T-helper 2 cell treated with Interferon-gamma antibody and Interleukin-4, amounts not matched to agents 100 ng/mL and 5 ng/mL, for 36 hours (primary cell): Measurements from ENCODE around the gene MYO5A. TPM values are rescaled to one million over a fixed set of nuclear protein-coding genes. Genes with fewer than 3 reads are reported as not detected.

Experiments used
- intact Hi-C: fragments of 100-400 bp; cut with micrococcal nuclease; formaldehyde crosslinking; loops from one replicate; pipeline ENCODE4 v1.15.1; 2023
- total RNA-seq: library from RNA; stranded (reverse); gene quantifications from 2 replicates; pipeline ENCODE4 v1.2.3, GENCODE V29; 2022

The MYO5A gene
- total RNA-seq, 1 donor from 2014 or later, result 30.8 TPM

GRCh38 chr15:52263563-52264282 lies 265.0 kb downstream of the MYO5A start:
- intact Hi-C loops, result loop anchor here (2.0 kb wide), 1 partner anchor 305 kb away; the partner anchor contains the start of gene ARPP19

- intact Hi-C loops, result loop anchor here (1.0 to 2.0 kb wide), 2 partner anchors 69 to 306 kb away; partner anchors contain the start of gene ARPP19
Observed at GRCh38 chr15:52262364-52262763, 266.3 kb downstream of the MYO5A start.

GRCh38 chr15:52261498-52262242 lies 267.0 kb downstream of the MYO5A start:
- intact Hi-C loops, result loop anchor here (1.0 to 2.0 kb wide), 2 partner anchors 70 to 307 kb away; partner anchors contain the start of gene ARPP19

- intact Hi-C loops, result no loop called here
Observed at GRCh38 chr15:52261026-52261425, 267.7 kb downstream of the MYO5A start.

- intact Hi-C loops, result loop anchor here (5.0 kb wide), 2 partner anchors 33 to 223 kb away; no protein-coding TSS in a partner anchor
Observed at GRCh38 chr15:52259503-52259902, 269.2 kb downstream of the MYO5A start.

- intact Hi-C loops, result loop anchor here (5.0 kb wide), 2 partner anchors 34 to 224 kb away; no protein-coding TSS in a partner anchor
Observed at GRCh38 chr15:52258461-52258860, 270.2 kb downstream of the MYO5A start.

GRCh38 chr15:52257734-52258062 lies 271.0 kb downstream of the MYO5A start:
- intact Hi-C loops, result loop anchor here (2.0 to 5.0 kb wide), 4 partner anchors 35 to 421 kb away; partner anchors contain the start of genes ATOSA and MYO5A

Other genes with a start within 250 kb of the MYO5A start
- gene MYO5C, start 233.1 kb downstream of the MYO5A start, total RNA-seq, result 1.2 and 1.6 TPM in 2 replicates
- gene ARPP19, start 40.1 kb upstream of the MYO5A start, total RNA-seq, result 179 and 181 TPM in 2 replicates
- 23.5 and 26.8 TPM in 2 replicates for gene ATOSA, start 150.5 kb upstream of the MYO5A start, total RNA-seq